OCI-LY1 (cell line): ENCODE measurements around the gene EXOC5.

Experiments
- H2AFZ ChIP-seq: fragments of 200-600 bp; sonication (generic), shearing (Covaris generic); 2 replicates; pipeline ENCODE4 v1.6.0; 2014; ENCODE audit warnings: antibody characterized with exemption, mild to moderate bottlenecking, low read length
- H3F3A ChIP-seq: fragments of 200-600 bp; sonication (generic), shearing (Covaris generic); 2 replicates; pipeline ENCODE4 v1.6.0; 2014; ENCODE audit warnings: mild to moderate bottlenecking, antibody characterized with exemption, low read length, moderate library complexity; ENCODE audit not compliant: insufficient read depth
- H3K27ac ChIP-seq: fragments of 200-600 bp; sonication (generic); 2 replicates; pipeline ENCODE4 v1.5.1; 2014; ENCODE audit warnings: low read length, mixed run types, mild to moderate bottlenecking, low read depth; ENCODE audit not compliant: poor library complexity, severe bottlenecking
- H3K27me3 ChIP-seq: fragments of 200-600 bp; sonication (generic); 2 replicates; pipeline ENCODE4 v1.6.0; 2014; ENCODE audit warnings: antibody characterized with exemption, mild to moderate bottlenecking, low read length, moderate library complexity; ENCODE audit not compliant: insufficient read depth
- H3K36me3 ChIP-seq: fragments of 200-600 bp; sonication (generic); 2 replicates; pipeline ENCODE4 v1.6.1; 2014; ENCODE audit warnings: mild to moderate bottlenecking, antibody characterized with exemption, low read length, moderate library complexity, mixed read lengths; ENCODE audit not compliant: insufficient read depth
- H3K4me1 ChIP-seq: fragments of 200-600 bp; sonication (generic); 2 replicates; pipeline ENCODE4 v1.5.1; 2014; ENCODE audit warnings: mild to moderate bottlenecking, low read length, moderate library complexity; ENCODE audit not compliant: insufficient read depth, severe bottlenecking
- H3K4me2 ChIP-seq: fragments of 200-600 bp; sonication (generic), shearing (Covaris generic); 2 replicates; pipeline ENCODE4 v1.6.1; 2014; ENCODE audit warnings: low read length
- H3K4me3 ChIP-seq: fragments of 200-600 bp; sonication (generic); 2 replicates; pipeline ENCODE4 v1.5.1; 2014; ENCODE audit warnings: low read length, low read depth, mild to moderate bottlenecking, mixed read lengths; ENCODE audit not compliant: poor library complexity, severe bottlenecking
- H3K79me2 ChIP-seq: fragments of 200-600 bp; shearing (Covaris generic); 2 replicates; pipeline ENCODE4 v1.6.1; 2016; ENCODE audit warnings: mixed run types, low read length, mixed read lengths; ENCODE audit not compliant: insufficient read depth
- H3K9ac ChIP-seq: fragments of 200-600 bp; sonication (generic), shearing (Covaris generic); 2 replicates; pipeline ENCODE4 v1.6.1; 2014; ENCODE audit warnings: mild to moderate bottlenecking, low read length, mixed read lengths
- H3K9me2 ChIP-seq: fragments of 200-600 bp; sonication (generic), shearing (Covaris generic); 2 replicates; pipeline ENCODE4 v1.6.1; 2014; ENCODE audit warnings: low read depth, mild to moderate bottlenecking, low read length, mixed read lengths
- H3K9me3 ChIP-seq: fragments of 200-600 bp; shearing (Covaris generic); 2 replicates; pipeline ENCODE4 v1.6.1; 2014; ENCODE audit warnings: low read length, mixed read lengths
- H4K20me1 ChIP-seq: fragments of 200-600 bp; sonication (generic), shearing (Covaris generic); 2 replicates; pipeline ENCODE4 v1.6.0; 2016; ENCODE audit warnings: mild to moderate bottlenecking, low read length; ENCODE audit not compliant: insufficient read depth
- CTCF ChIP-seq: fragments of 200-600 bp; sonication (generic), shearing (Covaris generic); IDR thresholded peaks from 2 replicates; pipeline ENCODE4 v1.5.1; 2017; ENCODE audit warnings: mild to moderate bottlenecking, antibody characterized with exemption, low read length, moderate library complexity, mixed read lengths
- EZH2 ChIP-seq: fragments of 200-600 bp; sonication (generic), shearing (Covaris generic); IDR thresholded peaks from 2 replicates; pipeline ENCODE4 v1.8.0; 2017; ENCODE audit warnings: borderline replicate concordance, mixed run types, mild to moderate bottlenecking, antibody characterized with exemption, low read length, moderate library complexity, mixed read lengths

Gene EXOC5

GRCh38 chr14:57275023-57275664, 6.4 kb upstream of the EXOC5 start:
- no peaks in the 10 kb centered on the region for H3F3A ChIP-seq
- no peaks in the 10 kb centered on the region for H3K9me2 ChIP-seq
- peaks cover 47% of the 10 kb centered on the region for H3K79me2 ChIP-seq
- H3K27ac ChIP-seq, result no peak overlapping the region
- H3K36me3 ChIP-seq, result peaks cover 48% of the 10 kb centered on the region
- no peak overlapping the region for H2AFZ ChIP-seq
- no peaks in the 10 kb centered on the region for H4K20me1 ChIP-seq
- no peaks in the 10 kb centered on the region for H3K9me3 ChIP-seq
- no peaks in the 10 kb centered on the region for H3K27me3 ChIP-seq
- H3K9ac ChIP-seq, result no peak overlapping the region
- no peak overlapping the region for H3K4me2 ChIP-seq
- no peak overlapping the region for H3K4me3 ChIP-seq
- no peak for TF ChIP-seq CTCF
- no peak for TF ChIP-seq EZH2
- H3K4me1 ChIP-seq, result peaks cover 18% of the 10 kb centered on the region

GRCh38 chr14:57274551-57274950, 5.8 kb upstream of the EXOC5 start:
- no peak overlapping the region for H3K4me2 ChIP-seq
- TF ChIP-seq CTCF (no peak), EZH2 (no peak)
- no peaks in the 10 kb centered on the region for H4K20me1 ChIP-seq
- peaks cover 18% of the 10 kb centered on the region for H3K4me1 ChIP-seq
- H3K9me3 ChIP-seq, result no peaks in the 10 kb centered on the region
- no peak overlapping the region for H3K9ac ChIP-seq
- H3K9me2 ChIP-seq, result no peaks in the 10 kb centered on the region
- H3K27ac ChIP-seq, result no peak overlapping the region
- H3K27me3 ChIP-seq, result no peaks in the 10 kb centered on the region
- no peak overlapping the region for H3K4me3 ChIP-seq
- H2AFZ ChIP-seq, result no peak overlapping the region
- H3F3A ChIP-seq, result no peaks in the 10 kb centered on the region
- H3K79me2 ChIP-seq, result peaks cover 53% of the 10 kb centered on the region
- H3K36me3 ChIP-seq, result peaks cover 50% of the 10 kb centered on the region

GRCh38 chr14:57273236-57273635, 4.5 kb upstream of the EXOC5 start:
- Histone ChIP-seq H4K20me1 (no peaks in the 10 kb centered on the region), H2AFZ (no peak overlapping the region), H3K9ac (no peak overlapping the region), H3F3A (no peaks in the 10 kb centered on the region), H3K9me2 (no peaks in the 10 kb centered on the region), H3K79me2 (peaks cover 54% of the 10 kb centered on the region), H3K27ac (no peak overlapping the region), H3K36me3 (peaks cover 50% of the 10 kb centered on the region), H3K4me3 (no peak overlapping the region), H3K9me3 (no peaks in the 10 kb centered on the region), H3K27me3 (no peaks in the 10 kb centered on the region), H3K4me2 (no peak overlapping the region), H3K4me1 (peaks cover 10% of the 10 kb centered on the region)
- no peak for TF ChIP-seq EZH2
- no peak for TF ChIP-seq CTCF
